GM23338 (cell line): Measurements from ENCODE around the gene GPR162. TPM values are rescaled to one million over a fixed set of nuclear protein-coding genes. Genes with fewer than 3 reads are reported as not detected.

Experiments
- CREB1 ChIP-seq: fragments of 250-450 bp; sonication (Bioruptor Pico); IDR thresholded peaks from 2 replicates; pipeline ENCODE4 v1.5.0; 2020; ENCODE audit warnings: low read depth, mild to moderate bottlenecking, moderate library complexity
- ETS1 ChIP-seq: IDR thresholded peaks from 2 replicates; pipeline ENCODE4 v1.6.1; 2016; ENCODE audit warnings: antibody characterized with exemption
- EZH2phosphoT487 ChIP-seq: fragments of 200-600 bp; sonication (generic); IDR thresholded peaks from one replicate; pipeline ENCODE4 v1.8.1; 2018; ENCODE audit warnings: antibody characterized with exemption; ENCODE audit not compliant: unreplicated experiment
- JUNB ChIP-seq: IDR thresholded peaks from one replicate; pipeline ENCODE4 v1.6.1; 2016; ENCODE audit warnings: antibody characterized with exemption; ENCODE audit not compliant: unreplicated experiment
- STAT1 ChIP-seq: IDR thresholded peaks from one replicate; pipeline ENCODE4 v1.6.1; 2016; ENCODE audit warnings: antibody characterized with exemption; ENCODE audit not compliant: unreplicated experiment
- ZNF114 ChIP-seq: fragments of 250-450 bp; sonication (Bioruptor Pico); IDR thresholded peaks from 2 replicates; pipeline ENCODE4 v1.5.0; 2020; ENCODE audit warnings: mild to moderate bottlenecking, moderate library complexity
- ZNF462 ChIP-seq: fragments of 250-450 bp; sonication (Bioruptor Pico); IDR thresholded peaks from 2 replicates; pipeline ENCODE4 v1.5.0; 2020; ENCODE audit warnings: mild to moderate bottlenecking, moderate library complexity
- polyA plus RNA-seq: library from polyadenylated mRNA; unstranded; fragments of >200 nt; fragmentation: Nextera tagmentation; extraction: Ambion mirVana; gene quantifications from 2 replicates; pipeline ENCODE4 v1.2.1, GENCODE V29; 2016
- total RNA-seq: library from RNA; depleted of rRNA; stranded (reverse); fragments of >200 nt; shearing (Covaris generic); gene quantifications from 2 replicates; pipeline ENCODE4 v1.2.3, GENCODE V29; 2014

GPR162 gene
- total and polyA plus RNA-seq, 2 experiments from 2014 or later = 4.7 to 5.0 TPM

- TF ChIP-seq ZNF462 (CRISPR knock-in tag) (no peak), JUNB (no peak), ETS1 (no peak), CREB1 (peak; percentile 89), EZH2phosphoT487 (no peak), ZNF114 (CRISPR knock-in tag) (no peak), STAT1 (no peak)
Measured at GRCh38 chr12:6851153-6851920, 29.7 kb downstream of the GPR162 start, which contains the start of gene CDCA3 (continued).
